Suprapubic skin (tissue), 3 donors: Measurements from ENCODE around the gene NCK2.

ENCODE experiments used
- EP300 ChIP-seq: sonication (generic); formaldehyde crosslinking; IDR thresholded peaks from one replicate; pipeline ENCODE4 v1.6.1; 2017; ENCODE audit warnings: antibody characterized with exemption
- POLR2A ChIP-seq, 2 donors: fragments of 450-650 bp; IDR thresholded peaks; one replicate each; pipeline ENCODE4 v1.6.1; 2017; ENCODE audit warnings: antibody characterized with exemption in 2 of 2, mild to moderate bottlenecking in 2 of 2, moderate library complexity in 2 of 2
- TF ChIP-seq, protein P1 (sequence below), 2 donors: fragments of 200-600 bp in 1 of 2; fragments of 450-650 bp in 1 of 2; sonication (generic) in 1 of 2; IDR thresholded peaks; one replicate each; pipeline ENCODE4 v1.5.1; 2016 to 2019; ENCODE audit warnings: antibody characterized with exemption in 2 of 2, mild to moderate bottlenecking in 1 of 2, moderate library complexity in 1 of 2

DNA sequence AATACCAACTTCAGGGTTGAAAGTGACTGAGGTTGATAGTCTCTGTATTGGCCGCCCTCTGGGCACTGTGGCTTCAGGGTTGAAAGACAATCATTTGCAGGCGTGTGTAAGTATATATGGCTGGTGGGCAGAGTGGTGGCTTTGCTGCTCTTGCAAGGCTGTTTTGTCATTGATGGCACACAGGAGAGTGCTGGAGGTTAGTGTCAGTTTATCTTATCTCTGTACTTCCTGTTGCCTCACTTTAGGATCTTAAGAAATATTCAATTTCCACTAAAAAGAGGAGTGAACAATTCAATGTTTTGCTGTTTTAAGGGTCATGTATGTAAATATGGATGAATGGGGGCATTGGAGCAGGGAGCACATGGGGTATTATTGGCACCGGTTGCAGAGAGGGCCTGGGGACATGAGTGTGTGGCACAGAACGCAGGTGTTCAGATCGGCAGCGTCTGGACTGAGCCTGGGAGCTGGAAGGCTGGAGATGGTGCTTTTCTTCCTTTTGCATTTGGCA is 51.5 kb downstream of the NCK2 start:
- TF ChIP-seq, protein P1, sequence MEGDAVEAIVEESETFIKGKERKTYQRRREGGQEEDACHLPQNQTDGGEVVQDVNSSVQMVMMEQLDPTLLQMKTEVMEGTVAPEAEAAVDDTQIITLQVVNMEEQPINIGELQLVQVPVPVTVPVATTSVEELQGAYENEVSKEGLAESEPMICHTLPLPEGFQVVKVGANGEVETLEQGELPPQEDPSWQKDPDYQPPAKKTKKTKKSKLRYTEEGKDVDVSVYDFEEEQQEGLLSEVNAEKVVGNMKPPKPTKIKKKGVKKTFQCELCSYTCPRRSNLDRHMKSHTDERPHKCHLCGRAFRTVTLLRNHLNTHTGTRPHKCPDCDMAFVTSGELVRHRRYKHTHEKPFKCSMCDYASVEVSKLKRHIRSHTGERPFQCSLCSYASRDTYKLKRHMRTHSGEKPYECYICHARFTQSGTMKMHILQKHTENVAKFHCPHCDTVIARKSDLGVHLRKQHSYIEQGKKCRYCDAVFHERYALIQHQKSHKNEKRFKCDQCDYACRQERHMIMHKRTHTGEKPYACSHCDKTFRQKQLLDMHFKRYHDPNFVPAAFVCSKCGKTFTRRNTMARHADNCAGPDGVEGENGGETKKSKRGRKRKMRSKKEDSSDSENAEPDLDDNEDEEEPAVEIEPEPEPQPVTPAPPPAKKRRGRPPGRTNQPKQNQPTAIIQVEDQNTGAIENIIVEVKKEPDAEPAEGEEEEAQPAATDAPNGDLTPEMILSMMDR (IDR thresholded peaks at IDR 0.05), result no peak
- TF ChIP-seq POLR2A (IDR thresholded peaks at IDR 0.05), result no peak
- TF ChIP-seq EP300, result no peak
